B cell (primary cell): ENCODE data around the gene CMTR1. TPM values are rescaled to one million over a fixed set of nuclear protein-coding genes. Genes with fewer than 3 reads are reported as not detected.

ENCODE experiments used
- ATAC-seq: fragments of 200-7000 bp; cut with Tn5 transposase; one replicate; pipeline ENCODE4 v1.10.0; 2021; ENCODE audit warnings: low read depth, mild to moderate bottlenecking, moderate number of reproducible peaks, moderate library complexity
- CTCF ChIA-PET: fragments of 350-600 bp; sonication (Branson Sonifier 250); formaldehyde crosslinking; loops from one replicate; lab custom pipeline; 2021; ENCODE audit warnings: antibody characterized with exemption, inconsistent platforms; lab: Charles Lee
- POLR2A ChIA-PET: fragments of 350-600 bp; sonication (Branson Sonifier 250); formaldehyde crosslinking; loops from one replicate; lab custom pipeline; 2021; ENCODE audit warnings: antibody characterized with exemption; lab: Charles Lee
- DNase-seq: peaks from one replicate; pipeline ENCODE4 v3.0.0; 2013
- H2AFZ ChIP-seq: 2 replicates; pipeline ENCODE4 v1.6.1; 2012; ENCODE audit warnings: mild to moderate bottlenecking, low read depth, low read length; ENCODE audit not compliant: insufficient read depth, poor library complexity, severe bottlenecking
- H3K27ac ChIP-seq, 2 donors: 1 replicate in 1 of 2; 2 replicates in 1 of 2; pipeline ENCODE4 v1.5.1; 2012 to 2013; ENCODE audit warnings: low read length in 2 of 2, mild to moderate bottlenecking in 2 of 2, moderate library complexity in 1 of 2
- H3K27me3 ChIP-seq, 4 experiments: fragments of 200-600 bp in 1 of 4; sonication (generic) in 1 of 4; replicated peaks in 1 of 4; 1 replicate in 2 of 4; 2 replicates in 2 of 4; pipeline versions ENCODE4 v1.6.1 to v1.7.0; 2013 to 2016; ENCODE audit warnings: low read length in 3 of 4, mild to moderate bottlenecking in 2 of 4, mixed read lengths in 1 of 4, moderate library complexity in 1 of 4; ENCODE audit not compliant: insufficient read depth in 4 of 4, control insufficient read depth in 3 of 4; ENCODE audit errors: control extremely low read depth in 1 of 4
- H3K36me3 ChIP-seq, 2 experiments: replicated peaks in 1 of 2; 1 replicate in 1 of 2; 2 replicates in 1 of 2; pipeline versions ENCODE4 v1.6.1 to v1.7.1; 2013; ENCODE audit warnings: low read length in 1 of 2; ENCODE audit not compliant: insufficient read depth in 2 of 2, control insufficient read depth in 1 of 2; ENCODE audit errors: control extremely low read depth in 1 of 2, extremely low read depth in 1 of 2
- H3K4me1 ChIP-seq, 2 donors: fragments of 200-600 bp in 1 of 2; sonication (generic) in 1 of 2; 1 replicate in 1 of 2; 2 replicates in 1 of 2; pipeline versions ENCODE4 v1.5.1 to v1.6.1; 2013 to 2017; ENCODE audit warnings: low read length in 2 of 2; ENCODE audit not compliant: control insufficient read depth in 2 of 2, insufficient read depth in 2 of 2
- H3K4me2 ChIP-seq: replicated peaks from 2 replicates; pipeline ENCODE3; 2012; ENCODE audit warnings: mild to moderate bottlenecking, low read depth, low read length; ENCODE audit not compliant: poor library complexity, severe bottlenecking
- H3K4me3 ChIP-seq, 5 experiments: fragments of 200-600 bp in 1 of 5; sonication (generic) in 1 of 5; 1 replicate in 3 of 5; 2 replicates in 2 of 5; pipeline versions ENCODE4 v1.5.1 to v1.7.0; 2011 to 2016; ENCODE audit warnings: low read length in 4 of 5, mild to moderate bottlenecking in 4 of 5, low read depth in 2 of 5, control low read depth in 1 of 5, moderate library complexity in 1 of 5; ENCODE audit not compliant: insufficient read depth in 1 of 5; ENCODE audit errors: control extremely low read depth in 1 of 5, extremely low read depth in 1 of 5
- H3K79me2 ChIP-seq: fragments of 200-600 bp; sonication (generic); one replicate; pipeline ENCODE4 v1.6.0; 2016; ENCODE audit warnings: low read length; ENCODE audit not compliant: control insufficient read depth, insufficient read depth
- H3K9ac ChIP-seq: fragments of 200-600 bp; sonication (generic); 2 replicates; pipeline ENCODE4 v1.6.1; 2017; ENCODE audit warnings: mild to moderate bottlenecking, low read length, moderate library complexity
- H3K9me3 ChIP-seq, 3 donors: one replicate each; pipeline versions ENCODE4 v1.6.1 to v1.7.1; 2013; ENCODE audit warnings: low read length in 2 of 3; ENCODE audit not compliant: control insufficient read depth in 2 of 3, insufficient read depth in 1 of 3; ENCODE audit errors: control extremely low read depth in 1 of 3
- H4K20me1 ChIP-seq: 2 replicates; pipeline ENCODE4 v1.6.0; 2012; ENCODE audit warnings: mild to moderate bottlenecking, low read length; ENCODE audit not compliant: insufficient read depth, control insufficient read depth, poor library complexity, severe bottlenecking
- H3K27ac Mint-ChIP-seq: one replicate; pipeline ENCODE4 v1.8.0; 2021; ENCODE audit warnings: mixed read lengths
- H3K27me3 Mint-ChIP-seq: one replicate; pipeline ENCODE4 v1.8.0; 2021; ENCODE audit warnings: mixed read lengths
- H3K4me1 Mint-ChIP-seq: one replicate; pipeline ENCODE4 v1.8.0; 2021; ENCODE audit warnings: mixed read lengths
- H3K4me3 Mint-ChIP-seq: one replicate; pipeline ENCODE4 v1.8.0; 2021; ENCODE audit warnings: mixed read lengths
- H3K9me3 Mint-ChIP-seq: one replicate; pipeline ENCODE4 v1.8.0; 2022; ENCODE audit warnings: mixed read lengths; ENCODE audit not compliant: insufficient read depth
- EZH2 ChIP-seq: IDR thresholded peaks from 2 replicates; pipeline ENCODE4 v1.6.1; 2012; ENCODE audit warnings: borderline replicate concordance, low read depth, mild to moderate bottlenecking, moderate library complexity, low read length; ENCODE audit not compliant: insufficient read depth, poor library complexity, severe bottlenecking
- WGBS: methylation state at CpG from one replicate; pipeline ENCODE4 v1.1.5; 2013; ENCODE audit warnings: missing lambda C conversion rate; ENCODE audit not compliant: insufficient coverage; 5-methylcytosine and 5-hydroxymethylcytosine counted together
- intact Hi-C: fragments of 100-400 bp; cut with micrococcal nuclease; formaldehyde crosslinking; loops from one replicate; pipeline ENCODE4 v1.10.0; 2022
- polyA plus RNA-seq: library from polyadenylated mRNA; depleted of rRNA; stranded (reverse); fragments of >200 nt; gene quantifications from 2 replicates; pipeline ENCODE4 v1.2.3, GENCODE V29; 2012
- total RNA-seq, 2 donors: library from RNA; stranded (reverse); fragments of 120-200 nt in 1 of 2; gene quantifications; 1 replicate in 1 of 2; 2 replicates in 1 of 2; pipeline versions ENCODE4 v1.2.3 to v1.2.4, GENCODE V29; 2013 to 2022
- TF ChIP-seq, protein P1 (sequence below): fragments of 200-600 bp; IDR thresholded peaks from one replicate; pipeline ENCODE4 v1.8.0; 2022; ENCODE audit warnings: antibody characterized with exemption, mild to moderate bottlenecking

The CMTR1 gene
- total and polyA plus RNA-seq, 2 donors (not counting 1 experiment from before 2014, with no cell fraction given): 46.0 to 82.9 TPM

DNA sequence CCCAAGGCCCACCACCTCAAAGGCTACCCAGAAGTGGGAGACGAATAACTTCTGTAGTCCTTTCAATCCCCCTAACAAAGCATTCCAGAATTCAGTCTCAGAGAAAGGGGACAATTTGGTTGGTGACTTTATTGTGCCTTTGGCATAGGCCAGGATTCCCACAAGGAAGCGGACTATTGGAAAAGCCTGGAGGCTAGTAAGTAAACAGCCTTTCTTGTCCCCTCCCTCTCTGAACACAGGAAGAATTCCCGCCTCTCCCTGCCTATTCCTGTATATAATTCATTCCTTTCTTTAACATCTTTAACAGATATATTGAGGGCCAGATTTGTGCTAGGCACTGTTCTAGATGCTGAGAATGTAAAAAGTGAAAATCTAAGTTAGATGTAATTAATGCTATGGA is 43.2 kb upstream of the CMTR1 start:
- H4K20me1 ChIP-seq: no peaks in the 10 kb centered on the region
- no peak overlapping the region for H3K4me3 Mint-ChIP-seq

DNA sequence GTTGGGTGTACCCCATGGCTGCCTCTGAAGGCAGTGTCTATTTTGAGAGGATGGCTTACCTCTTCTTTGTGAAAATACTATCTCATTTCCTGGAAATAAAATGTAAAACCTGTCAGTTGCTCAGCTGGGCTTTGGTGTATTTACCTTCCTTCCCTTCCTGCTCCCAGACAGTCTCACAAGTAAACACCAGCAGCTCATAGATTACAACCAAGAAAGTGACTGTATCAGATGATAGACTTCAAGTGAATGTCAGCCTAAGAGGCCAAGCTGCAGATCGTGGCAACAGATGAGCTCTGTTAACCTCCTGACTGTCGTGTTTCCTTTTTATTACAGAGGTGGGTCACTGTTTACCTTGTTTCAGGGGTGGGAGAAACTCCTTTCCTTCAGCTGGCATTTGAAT is 41.9 kb upstream of the CMTR1 start:
- no peak overlapping the region for H3K27ac Mint-ChIP-seq
- POLR2A ChIA-PET: no interaction called here

More for the DNA sequence above, 43.2 kb upstream of the CMTR1 start:
- Mint-ChIP-seq H3K27ac (no peak overlapping the region), H3K4me1 (no peaks in the 10 kb centered on the region), H3K27me3 (no peaks in the 10 kb centered on the region), H3K9me3 (no peaks in the 10 kb centered on the region)
- DNase-seq: no peak
- Histone ChIP-seq H3K36me3 (peaks cover 13 to 30% of the 10 kb centered on the region in 2 experiments), H3K79me2 (no peaks in the 10 kb centered on the region), H3K4me2 (no peak overlapping the region), H3K27ac (no peak overlapping the region), H3K4me3 (no peak overlapping the region), H3K9ac (no peak overlapping the region), H3K4me1 (no peaks in the 10 kb centered on the region), H3K27me3 (no peaks in the 10 kb centered on the region), H3K9me3 (no peaks in the 10 kb centered on the region), H2AFZ (no peak overlapping the region)
- intact Hi-C loops: no loop called here
- no peak for ATAC-seq
- ChIA-PET POLR2A (no interaction called here), CTCF (no interaction called here)
- WGBS: no CpG with 5 or more reads among the region's 3 CpGs
- no peak for TF ChIP-seq EZH2
- TF ChIP-seq, protein P1, sequence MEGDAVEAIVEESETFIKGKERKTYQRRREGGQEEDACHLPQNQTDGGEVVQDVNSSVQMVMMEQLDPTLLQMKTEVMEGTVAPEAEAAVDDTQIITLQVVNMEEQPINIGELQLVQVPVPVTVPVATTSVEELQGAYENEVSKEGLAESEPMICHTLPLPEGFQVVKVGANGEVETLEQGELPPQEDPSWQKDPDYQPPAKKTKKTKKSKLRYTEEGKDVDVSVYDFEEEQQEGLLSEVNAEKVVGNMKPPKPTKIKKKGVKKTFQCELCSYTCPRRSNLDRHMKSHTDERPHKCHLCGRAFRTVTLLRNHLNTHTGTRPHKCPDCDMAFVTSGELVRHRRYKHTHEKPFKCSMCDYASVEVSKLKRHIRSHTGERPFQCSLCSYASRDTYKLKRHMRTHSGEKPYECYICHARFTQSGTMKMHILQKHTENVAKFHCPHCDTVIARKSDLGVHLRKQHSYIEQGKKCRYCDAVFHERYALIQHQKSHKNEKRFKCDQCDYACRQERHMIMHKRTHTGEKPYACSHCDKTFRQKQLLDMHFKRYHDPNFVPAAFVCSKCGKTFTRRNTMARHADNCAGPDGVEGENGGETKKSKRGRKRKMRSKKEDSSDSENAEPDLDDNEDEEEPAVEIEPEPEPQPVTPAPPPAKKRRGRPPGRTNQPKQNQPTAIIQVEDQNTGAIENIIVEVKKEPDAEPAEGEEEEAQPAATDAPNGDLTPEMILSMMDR: no peak

More for the DNA sequence above, 41.9 kb upstream of the CMTR1 start:
- Histone ChIP-seq H3K9me3 (no peaks in the 10 kb centered on the region), H3K9ac (no peak overlapping the region), H3K27ac (no peak overlapping the region), H3K79me2 (no peaks in the 10 kb centered on the region), H3K4me2 (no peak overlapping the region), H3K4me3 (no peak overlapping the region), H3K27me3 (no peaks in the 10 kb centered on the region), H3K4me1 (no peaks in the 10 kb centered on the region), H2AFZ (no peak overlapping the region), H4K20me1 (no peaks in the 10 kb centered on the region), H3K36me3 (peaks cover 13 to 30% of the 10 kb centered on the region in 2 experiments)
- no peaks in the 10 kb centered on the region for H3K4me1 Mint-ChIP-seq
- no peak for DNase-seq
- WGBS: 100% methylated on average over 2 of the region's 2 CpGs
- CTCF ChIA-PET: no interaction called here
- H3K4me3 Mint-ChIP-seq: no peak overlapping the region
- H3K27me3 Mint-ChIP-seq: no peaks in the 10 kb centered on the region
- ATAC-seq: no peak
- TF ChIP-seq EZH2: no peak
- TF ChIP-seq, protein P1: no peak
- intact Hi-C loops: no loop called here
- H3K9me3 Mint-ChIP-seq: no peaks in the 10 kb centered on the region
